Endodermal cell (in vitro differentiated cells): Measurements from ENCODE around the gene LPP. TPM values are rescaled to one million over a fixed set of nuclear protein-coding genes. Genes with fewer than 3 reads are reported as not detected.

Experiments
- DNase-seq: peaks from one replicate; pipeline ENCODE4 v3.0.0-alpha.2; 2017
- H3K27ac ChIP-seq: 2 replicates; pipeline ENCODE4 v1.5.1; 2013; ENCODE audit warnings: mild to moderate bottlenecking, low read depth, low read length, moderate library complexity
- H3K27me3 ChIP-seq: 2 replicates; pipeline ENCODE4 v1.6.1; 2013; ENCODE audit warnings: mild to moderate bottlenecking, low read length, moderate library complexity; ENCODE audit not compliant: insufficient read depth, control insufficient read depth, poor library complexity, severe bottlenecking
- H3K36me3 ChIP-seq: 2 replicates; pipeline ENCODE4 v1.7.0; 2013; ENCODE audit warnings: mild to moderate bottlenecking, low read length, moderate library complexity; ENCODE audit not compliant: control insufficient read depth, insufficient read depth
- H3K4me1 ChIP-seq: one replicate; pipeline ENCODE4 v1.7.0; 2013; ENCODE audit warnings: low read length; ENCODE audit not compliant: control insufficient read depth, insufficient read depth
- H3K4me3 ChIP-seq: 2 replicates; pipeline ENCODE4 v1.5.1; 2013; ENCODE audit warnings: mild to moderate bottlenecking, low read length, moderate library complexity
- H3K9ac ChIP-seq: 2 replicates; pipeline ENCODE4 v1.6.1; 2013; ENCODE audit warnings: mild to moderate bottlenecking, low read length, moderate library complexity; ENCODE audit not compliant: poor library complexity, severe bottlenecking; ENCODE audit errors: extremely low read depth
- H3K9me3 ChIP-seq: 2 replicates; pipeline ENCODE4 v1.6.1; 2013; ENCODE audit warnings: mild to moderate bottlenecking, low read length, moderate library complexity; ENCODE audit not compliant: control insufficient read depth
- H3K27ac Mint-ChIP-seq: 2 replicates; pipeline ENCODE4 v1.8.0; 2020; ENCODE audit warnings: mixed read lengths
- H3K27me3 Mint-ChIP-seq: 2 replicates; pipeline ENCODE4 v1.8.0; 2021; ENCODE audit warnings: mild to moderate bottlenecking, mixed read lengths; ENCODE audit not compliant: insufficient read depth
- H3K36me3 Mint-ChIP-seq: 2 replicates; pipeline ENCODE4 v1.8.0; 2020; ENCODE audit warnings: low read depth, mixed read lengths
- H3K4me1 Mint-ChIP-seq: 2 replicates; pipeline ENCODE4 v1.8.0; 2020; ENCODE audit warnings: mixed read lengths
- H3K4me3 Mint-ChIP-seq: 2 replicates; pipeline ENCODE4 v1.8.0; 2020; ENCODE audit warnings: mild to moderate bottlenecking, moderate library complexity, mixed read lengths
- H3K9me3 Mint-ChIP-seq: 2 replicates; pipeline ENCODE4 v1.8.0; 2020; ENCODE audit warnings: mild to moderate bottlenecking, mixed read lengths
- WGBS, 2 experiments: methylation state at CpG; one replicate each; pipeline versions ENCODE4 v1.1.5 to v1.1.7; 2013; ENCODE audit warnings: missing lambda C conversion rate in 2 of 2, mixed read lengths in 1 of 2; ENCODE audit not compliant: insufficient coverage in 1 of 2, insufficient read length in 1 of 2; 5-methylcytosine and 5-hydroxymethylcytosine counted together
- total RNA-seq, 2 donors: library from RNA; stranded (reverse); fragmentation: NEBNext Ultra II Directional in 1 of 2; extraction: Animal tissue kit (Norgen Biotek cat#: 25700) in 1 of 2; gene quantifications; 2 replicates in 1 of 2; 3 replicates in 1 of 2; pipeline ENCODE4 v1.2.1, GENCODE V29; 2021
- TF ChIP-seq, protein P1 (sequence below): fragments of 200-600 bp; sonication (generic); conservative IDR thresholded peaks from 2 replicates; pipeline ENCODE4 v1.5.0; 2021; ENCODE audit warnings: antibody characterized with exemption, mild to moderate bottlenecking

Gene LPP
- total RNA-seq, 2 donors from 2014 or later: 78.0 to 105 TPM

DNA sequence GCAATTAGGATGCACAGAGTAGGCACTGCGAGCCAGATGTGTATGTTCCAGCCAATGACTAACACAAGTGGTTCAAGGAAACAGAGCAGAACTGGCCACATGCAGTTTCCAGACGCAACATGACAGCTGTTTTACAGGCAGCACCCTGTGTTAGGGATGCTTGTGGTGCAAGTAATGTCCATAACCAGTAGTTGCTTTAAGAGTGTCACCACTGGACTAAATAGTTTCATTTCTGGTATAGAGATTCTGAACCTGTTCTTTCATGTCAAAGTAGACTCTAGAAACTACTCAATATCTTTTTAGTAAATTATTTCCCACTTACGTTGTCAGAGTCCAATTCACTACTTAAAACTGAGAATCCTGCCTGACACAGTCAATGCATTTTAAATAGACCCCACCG is 14.5 kb upstream of the LPP start:
- WGBS, 2 experiments: 91 to 97% methylated on average over 4 of the region's 4 CpGs

DNA sequence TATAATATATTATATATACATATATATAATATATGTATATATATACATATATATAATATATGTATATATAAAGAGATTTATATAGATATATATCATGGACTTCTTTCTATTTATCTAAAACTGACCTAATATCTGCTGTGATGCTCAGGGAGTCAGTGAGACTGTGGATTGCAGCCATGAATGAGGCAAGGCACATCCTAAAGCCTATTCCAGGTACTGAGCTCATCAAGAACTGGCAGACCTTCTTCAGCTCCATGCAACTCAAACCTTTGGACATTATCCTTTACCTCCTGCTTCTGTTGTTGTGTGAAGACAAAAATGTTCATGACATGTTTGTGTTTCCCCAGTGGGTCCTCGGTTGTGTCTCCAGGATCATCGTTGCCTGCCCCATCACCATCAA is 7.7 kb upstream of the LPP start:
- Histone ChIP-seq H3K9ac (no peak overlapping the region), H3K27ac (no peak overlapping the region), H3K4me1 (peaks cover 6% of the 10 kb centered on the region), H3K9me3 (no peaks in the 10 kb centered on the region), H3K4me3 (no peak overlapping the region), H3K27me3 (no peaks in the 10 kb centered on the region), H3K36me3 (no peaks in the 10 kb centered on the region)
- TF ChIP-seq, protein P1, sequence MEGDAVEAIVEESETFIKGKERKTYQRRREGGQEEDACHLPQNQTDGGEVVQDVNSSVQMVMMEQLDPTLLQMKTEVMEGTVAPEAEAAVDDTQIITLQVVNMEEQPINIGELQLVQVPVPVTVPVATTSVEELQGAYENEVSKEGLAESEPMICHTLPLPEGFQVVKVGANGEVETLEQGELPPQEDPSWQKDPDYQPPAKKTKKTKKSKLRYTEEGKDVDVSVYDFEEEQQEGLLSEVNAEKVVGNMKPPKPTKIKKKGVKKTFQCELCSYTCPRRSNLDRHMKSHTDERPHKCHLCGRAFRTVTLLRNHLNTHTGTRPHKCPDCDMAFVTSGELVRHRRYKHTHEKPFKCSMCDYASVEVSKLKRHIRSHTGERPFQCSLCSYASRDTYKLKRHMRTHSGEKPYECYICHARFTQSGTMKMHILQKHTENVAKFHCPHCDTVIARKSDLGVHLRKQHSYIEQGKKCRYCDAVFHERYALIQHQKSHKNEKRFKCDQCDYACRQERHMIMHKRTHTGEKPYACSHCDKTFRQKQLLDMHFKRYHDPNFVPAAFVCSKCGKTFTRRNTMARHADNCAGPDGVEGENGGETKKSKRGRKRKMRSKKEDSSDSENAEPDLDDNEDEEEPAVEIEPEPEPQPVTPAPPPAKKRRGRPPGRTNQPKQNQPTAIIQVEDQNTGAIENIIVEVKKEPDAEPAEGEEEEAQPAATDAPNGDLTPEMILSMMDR: no peak
- Mint-ChIP-seq H3K9me3 (no peaks in the 10 kb centered on the region), H3K27ac (no peak overlapping the region), H3K27me3 (peaks cover 5% of the 10 kb centered on the region), H3K4me1 (peaks cover 10% of the 10 kb centered on the region), H3K36me3 (no peaks in the 10 kb centered on the region), H3K4me3 (no peak overlapping the region)
- WGBS, 2 experiments: 96 to 100% methylated on average over 2 of the region's 2 CpGs
- no peak for DNase-seq

More for the DNA sequence above, 14.5 kb upstream of the LPP start:
- no peaks in the 10 kb centered on the region for H3K4me1 ChIP-seq
- no peak overlapping the region for H3K4me3 Mint-ChIP-seq
- no peaks in the 10 kb centered on the region for H3K27me3 Mint-ChIP-seq
- no peak overlapping the region for H3K27ac ChIP-seq
- H3K36me3 ChIP-seq: no peaks in the 10 kb centered on the region
- H3K9me3 Mint-ChIP-seq: no peaks in the 10 kb centered on the region
- no peak overlapping the region for H3K27ac Mint-ChIP-seq
- no peak overlapping the region for H3K4me3 ChIP-seq
- H3K4me1 Mint-ChIP-seq: peaks cover 2% of the 10 kb centered on the region
- no peak overlapping the region for H3K9ac ChIP-seq
- H3K27me3 ChIP-seq: no peaks in the 10 kb centered on the region
- no peak for DNase-seq
- H3K9me3 ChIP-seq: no peaks in the 10 kb centered on the region
- TF ChIP-seq, protein P1: no peak
- no peaks in the 10 kb centered on the region for H3K36me3 Mint-ChIP-seq

DNA sequence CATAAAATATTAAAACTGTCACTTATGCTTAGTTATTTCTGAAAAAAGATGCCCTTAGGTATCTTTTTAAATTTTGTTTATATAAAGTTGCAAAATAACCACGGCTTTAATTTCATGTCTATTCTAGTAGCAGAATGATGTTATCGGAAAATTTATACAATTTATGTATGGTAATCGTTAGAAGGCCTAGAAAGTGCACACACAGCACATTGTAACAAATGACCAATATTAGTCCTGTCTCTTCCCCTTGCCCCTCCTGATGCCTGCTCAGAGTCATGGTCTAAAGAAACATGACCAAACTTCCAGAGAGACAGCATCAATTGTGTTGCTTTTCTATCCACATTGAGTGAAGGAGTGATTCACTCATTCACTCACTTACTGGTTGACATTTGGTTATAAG is 6.2 kb upstream of the LPP start:
- no peaks in the 10 kb centered on the region for H3K36me3 Mint-ChIP-seq
- H3K27ac Mint-ChIP-seq: no peak overlapping the region
- H3K4me1 Mint-ChIP-seq: peaks cover 16% of the 10 kb centered on the region
- H3K9me3 Mint-ChIP-seq: no peaks in the 10 kb centered on the region
- peaks cover 6% of the 10 kb centered on the region for H3K4me1 ChIP-seq
- H3K4me3 Mint-ChIP-seq: no peak overlapping the region
- WGBS, 2 experiments: 98 to 100% methylated on average over 1 to 3 of the region's 3 CpGs
- no peaks in the 10 kb centered on the region for H3K9me3 ChIP-seq
- no peak overlapping the region for H3K4me3 ChIP-seq
- no peaks in the 10 kb centered on the region for H3K36me3 ChIP-seq
- no peak overlapping the region for H3K9ac ChIP-seq
- DNase-seq: no peak
- no peak overlapping the region for H3K27ac ChIP-seq
- no peaks in the 10 kb centered on the region for H3K27me3 ChIP-seq
- TF ChIP-seq, protein P1: no peak
- H3K27me3 Mint-ChIP-seq: peaks cover 6% of the 10 kb centered on the region
